Activated CD4-positive, alpha-beta T cell treated with anti-CD3 and anti-CD28 coated beads, Interleukin-2, Interleukin-6, amounts not matched to agents 100 ng/mL and 50 ng/mL, durations not matched to agents 16 hours and 8 hours (primary cell): Measurements from ENCODE around the gene SAMD4A.
A peak's percentile ranks its signal among the peaks of the same experiment; 100 is the strongest.
"Not testable (repeated sequence)": the region's sequence is repeated elsewhere in the genome, so short reads cannot be mapped to it uniquely, and the experiment has no call there.

Source experiments
- DNase-seq: peaks from one replicate; pipeline ENCODE4 v3.0.0-alpha.2; 2020

The SAMD4A gene

GRCh38 chr14:54737132-54737711 lies 170.3 kb downstream of the SAMD4A start:
- DNase-seq, result peak; percentile 64

GRCh38 chr14:54738009-54738408 lies 171.1 kb downstream of the SAMD4A start:
- no peak for DNase-seq

- no peak for DNase-seq
These were observed 172.6 kb downstream of the SAMD4A start for GRCh38 chr14:54739514-54739913.

GRCh38 chr14:54742492-54743350 lies 175.8 kb downstream of the SAMD4A start:
- no peak for DNase-seq

- peak; percentile 32 for DNase-seq
These were observed 176.5 kb downstream of the SAMD4A start for GRCh38 chr14:54743382-54743781.

GRCh38 chr14:54746019-54746418 lies 179.1 kb downstream of the SAMD4A start:
- no peak for DNase-seq

- DNase-seq, result no peak
These were observed 180.7 kb downstream of the SAMD4A start for GRCh38 chr14:54747616-54748015.

- no peak for DNase-seq
These were observed 182.3 kb downstream of the SAMD4A start for GRCh38 chr14:54749180-54749579.

GRCh38 chr14:54749727-54750126 lies 182.8 kb downstream of the SAMD4A start:
- no peak for DNase-seq

- DNase-seq, result not testable (repeated sequence)
These were observed 185.7 kb downstream of the SAMD4A start for GRCh38 chr14:54752611-54753010.

GRCh38 chr14:54753396-54753795 lies 186.5 kb downstream of the SAMD4A start:
- DNase-seq, result not testable (repeated sequence)

GRCh38 chr14:54754116-54754622 lies 187.2 kb downstream of the SAMD4A start:
- no peak for DNase-seq

GRCh38 chr14:54754623-54755386 lies 187.9 kb downstream of the SAMD4A start:
- no peak for DNase-seq

GRCh38 chr14:54756656-54757392 lies 189.9 kb downstream of the SAMD4A start:
- DNase-seq, result no peak

- no peak for DNase-seq
These were observed 191.1 kb downstream of the SAMD4A start for GRCh38 chr14:54758041-54758440.

GRCh38 chr14:54759982-54760585 lies 193.2 kb downstream of the SAMD4A start:
- no peak for DNase-seq

- DNase-seq, result no peak
These were observed 194.1 kb downstream of the SAMD4A start for GRCh38 chr14:54760866-54761575.

- no peak for DNase-seq
These were observed 194.9 kb downstream of the SAMD4A start for GRCh38 chr14:54761835-54762234.

GRCh38 chr14:54762296-54762695 lies 195.4 kb downstream of the SAMD4A start:
- no peak for DNase-seq

GRCh38 chr14:54763761-54764160 lies 196.8 kb downstream of the SAMD4A start:
- no peak for DNase-seq

- no peak for DNase-seq
These were observed 199.6 kb downstream of the SAMD4A start for GRCh38 chr14:54766276-54767138.
